ENCODE measurements around the gene PACRG.

DNA sequence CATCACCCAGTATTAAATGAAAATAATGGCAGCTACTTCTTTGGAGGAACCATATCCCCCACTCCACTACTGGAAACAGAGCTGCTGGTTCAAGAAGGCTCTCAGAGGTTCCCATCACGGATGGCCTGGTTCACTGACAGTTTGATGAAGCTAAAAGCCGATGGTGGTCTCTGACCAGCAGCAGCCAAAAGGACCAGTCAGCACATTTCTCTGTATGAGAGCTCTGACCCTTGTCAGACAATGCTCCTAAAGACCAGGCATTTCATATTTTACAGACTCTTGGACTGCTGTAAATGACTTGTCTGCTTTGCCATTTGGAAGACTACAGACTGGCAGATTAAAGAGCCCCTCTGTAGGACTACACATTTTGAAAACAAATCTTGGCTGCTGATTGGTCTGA lies 16.8 kb upstream of the PACRG start:
- TF ChIP-seq, protein P1, sequence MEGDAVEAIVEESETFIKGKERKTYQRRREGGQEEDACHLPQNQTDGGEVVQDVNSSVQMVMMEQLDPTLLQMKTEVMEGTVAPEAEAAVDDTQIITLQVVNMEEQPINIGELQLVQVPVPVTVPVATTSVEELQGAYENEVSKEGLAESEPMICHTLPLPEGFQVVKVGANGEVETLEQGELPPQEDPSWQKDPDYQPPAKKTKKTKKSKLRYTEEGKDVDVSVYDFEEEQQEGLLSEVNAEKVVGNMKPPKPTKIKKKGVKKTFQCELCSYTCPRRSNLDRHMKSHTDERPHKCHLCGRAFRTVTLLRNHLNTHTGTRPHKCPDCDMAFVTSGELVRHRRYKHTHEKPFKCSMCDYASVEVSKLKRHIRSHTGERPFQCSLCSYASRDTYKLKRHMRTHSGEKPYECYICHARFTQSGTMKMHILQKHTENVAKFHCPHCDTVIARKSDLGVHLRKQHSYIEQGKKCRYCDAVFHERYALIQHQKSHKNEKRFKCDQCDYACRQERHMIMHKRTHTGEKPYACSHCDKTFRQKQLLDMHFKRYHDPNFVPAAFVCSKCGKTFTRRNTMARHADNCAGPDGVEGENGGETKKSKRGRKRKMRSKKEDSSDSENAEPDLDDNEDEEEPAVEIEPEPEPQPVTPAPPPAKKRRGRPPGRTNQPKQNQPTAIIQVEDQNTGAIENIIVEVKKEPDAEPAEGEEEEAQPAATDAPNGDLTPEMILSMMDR (IDR thresholded peaks at IDR 0.05): no peak
- TF ChIP-seq POLR2A (IDR thresholded peaks at IDR 0.05): no peak
